ENCODE results near the gene NMRK2. TPM values are rescaled to one million over a fixed set of nuclear protein-coding genes. Genes with fewer than 3 reads are reported as not detected.

Gene NMRK2
- polyA plus RNA-seq, 2 of the 4 experiments (the other 2 are of a cell fraction), result not detected

- TF ChIP-seq CTCF (IDR thresholded peaks at IDR 0.05), result no peak
- TF ChIP-seq HDAC2 (IDR thresholded peaks at IDR 0.05), result no peak
These were observed 24.4 kb upstream of the NMRK2 start (continued) for GRCh38 chr19:3908266-3909054.

GRCh38 chr19:3910105-3910504 is 22.8 kb upstream of the NMRK2 start:
- ChIA-PET POLR2A (no interaction called here), CTCF (interaction anchor here (1.3 kb wide), 1 partner anchor 88 kb away, joined by 3 read pairs; no protein-coding TSS in a partner anchor)
- no peak for ATAC-seq
- DNase-seq (ENCODE audit: low read depth in 1 of 2, low spot score in 1 of 2), result no peak
- no peak overlapping the region for H3K4me3 ChIP-seq
- no peak overlapping the region for H3K27ac ChIP-seq
- TF ChIP-seq FOSL2 (IDR thresholded peaks at IDR 0.05) (no peak), FOSL2 (CRISPR knock-in tag; IDR thresholded peaks at IDR 0.05) (no peak), E2F6 (IDR thresholded peaks at IDR 0.05; ENCODE audit: borderline replicate concordance, low read depth) (no peak), CBX2 (IDR thresholded peaks at IDR 0.05; ENCODE audit: borderline replicate concordance, low read depth) (no peak), KDM1A (IDR thresholded peaks at IDR 0.05; ENCODE audit: low read depth) (no peak; the same call in 1 of the 2 replicates)
- no peak for FAIRE-seq
- H3K4me2 ChIP-seq, result no peak overlapping the region
- H3K4me1 ChIP-seq, result no peaks in the 10 kb centered on the region
- peaks cover 8% of the 10 kb centered on the region for H3K9me3 ChIP-seq
- 86% methylated on average over 1 of the region's 1 CpG for WGBS (ENCODE audit: missing lambda C conversion rate)

- ChIA-PET POLR2A (no interaction called here), CTCF (no interaction called here)
- Histone ChIP-seq H3K9me3 (peaks cover 8% of the 10 kb centered on the region), H3K4me1 (no peaks in the 10 kb centered on the region), H3K27ac (no peak overlapping the region), H3K4me3 (no peak overlapping the region), H3K4me2 (no peak overlapping the region)
- 57% methylated on average over 7 of the region's 9 CpGs for WGBS (ENCODE audit: missing lambda C conversion rate)
- DNase-seq (ENCODE audit: low read depth in 1 of 2, low spot score in 1 of 2) (no peak), ATAC-seq (no peak), FAIRE-seq (no peak)
- TF ChIP-seq FOXS1 (CRISPR knock-in tag; IDR thresholded peaks at IDR 0.05) (no peak), CHD2 (IDR thresholded peaks at IDR 0.05; ENCODE audit: low read length, partially characterized antibody) (peak; percentile 65), REST (IDR thresholded peaks at IDR 0.05) (peak; percentile 63), ZSCAN20 (CRISPR knock-in tag; IDR thresholded peaks at IDR 0.05) (no peak)
These were observed 18.7 kb upstream of the NMRK2 start for GRCh38 chr19:3914199-3914598.

- ChIA-PET CTCF (no interaction called here), POLR2A (interaction anchor here (0.7 kb wide), 1 partner anchor 1544 kb away, joined by 3 read pairs; no protein-coding TSS in a partner anchor)
- DNase-seq (ENCODE audit: low read depth in 1 of 2, low spot score in 1 of 2) (no peak), ATAC-seq (no peak), FAIRE-seq (no peak)
- H3K4me2 ChIP-seq, result no peak overlapping the region
- H3K9me3 ChIP-seq, result peaks cover 6% of the 10 kb centered on the region; the same call in 1 of the 3 replicates
- no peak for TF ChIP-seq HOXA7 (CRISPR knock-in tag; IDR thresholded peaks at IDR 0.05)
- TF ChIP-seq FOSB (CRISPR knock-in tag; IDR thresholded peaks at IDR 0.05), result no peak
- TF ChIP-seq ZC3H11A (IDR thresholded peaks at IDR 0.05), result no peak
- no peak for TF ChIP-seq MYC (IDR thresholded peaks at IDR 0.05; ENCODE audit: borderline replicate concordance, low read length)
- TF ChIP-seq CBX8 (IDR thresholded peaks at IDR 0.05), result no peak
- no peak for TF ChIP-seq EHMT2 (IDR thresholded peaks at IDR 0.05; ENCODE audit: low read depth)
- TF ChIP-seq HOXB5 (CRISPR knock-in tag; IDR thresholded peaks at IDR 0.05), result no peak
- TF ChIP-seq FOSL2 (IDR thresholded peaks at IDR 0.05), result no peak
- TF ChIP-seq FOSL2 (CRISPR knock-in tag; IDR thresholded peaks at IDR 0.05), result no peak
- TF ChIP-seq GATA3 (IDR thresholded peaks at IDR 0.05; ENCODE audit: borderline replicate concordance), result no peak
- no peaks in the 10 kb centered on the region for H3K4me1 ChIP-seq
- no peak overlapping the region for H3K27ac ChIP-seq
- 51% methylated on average over 5 of the region's 5 CpGs for WGBS (ENCODE audit: missing lambda C conversion rate)
- no peak overlapping the region for H3K4me3 ChIP-seq
These were observed 16.8 kb upstream of the NMRK2 start for GRCh38 chr19:3916033-3916432.
